B cell (primary cell): ENCODE measurements around the gene TRPT1.

ENCODE experiments used
- CTCF ChIP-seq: fragments of 200-600 bp; IDR thresholded peaks from one replicate; pipeline ENCODE4 v1.8.0; 2022; ENCODE audit warnings: antibody characterized with exemption, mild to moderate bottlenecking
- EZH2 ChIP-seq: IDR thresholded peaks from 2 replicates; pipeline ENCODE4 v1.6.1; 2012; ENCODE audit warnings: borderline replicate concordance, low read depth, mild to moderate bottlenecking, moderate library complexity, low read length; ENCODE audit not compliant: insufficient read depth, poor library complexity, severe bottlenecking

- TF ChIP-seq CTCF (no peak), EZH2 (no peak)
Measured at GRCh38 chr11:64222651-64223000, 3.4 kb downstream of the TRPT1 start.
